Spleen (tissue), 7 donors: ENCODE measurements around the gene DYNLRB1.

Experiments used
- CTCF ChIP-seq, 11 experiments: fragments of 200-600 bp in 7 of 11; fragments of 450-650 bp in 4 of 11; sonication (generic) in 4 of 11; IDR thresholded peaks in 8 of 11; conservative IDR thresholded peaks in 3 of 11; 1 replicate in 7 of 11; 2 replicates in 4 of 11; pipeline versions ENCODE4 v1.4.0 to v1.8.0; 2016 to 2021; ENCODE audit warnings: antibody characterized with exemption in 11 of 11, inconsistent platforms in 4 of 11, mild to moderate bottlenecking in 1 of 11
- POLR2A ChIP-seq, 3 donors: fragments of 450-650 bp; IDR thresholded peaks; one replicate each; pipeline ENCODE4 v1.5.1; 2017; ENCODE audit warnings: antibody characterized with exemption in 3 of 3, mild to moderate bottlenecking in 1 of 3
- POLR2AphosphoS5 ChIP-seq, 3 donors: sonication (generic); formaldehyde crosslinking; IDR thresholded peaks; one replicate each; pipeline ENCODE4 v1.5.1; 2017; ENCODE audit warnings: antibody characterized with exemption in 3 of 3
- donor health status: DM: no; HTN: no; CAD: no; lungs with moderate emphysema.
- donor health status: DM: no; HTN: no; CAD: no.
- donor health status: DM: no; HTN: no; CAD: no.

- TF ChIP-seq POLR2A (IDR thresholded peaks at IDR 0.05) (no peak), CTCF (IDR thresholded peaks at IDR 0.05 in 8 of 11, conservative IDR thresholded peaks at IDR 0.05 in 3 of 11) (no peak), POLR2AphosphoS5 (IDR thresholded peaks at IDR 0.05) (no peak)
Observed at GRCh38 chr20:34546751-34547181, 30.5 kb downstream of the DYNLRB1 start.
